ENCODE measurements around the gene CEP44. TPM values are rescaled to one million over a fixed set of nuclear protein-coding genes. Genes with fewer than 3 reads are reported as not detected.

CEP44 gene
- total RNA-seq (2012; rRNA removed) (9.5 and 15.8 TPM in 2 replicates), polyA plus RNA-seq (2012; rRNA removed) (1.9 and 3.5 TPM in 2 replicates), Bru-seq, nascent RNA (percentile 53 among the genes with signal in this experiment), BruChase-seq, experiment 1, labeled RNA remaining after a 6-hour chase (percentile 60 among the genes with signal in this experiment), BruChase-seq, experiment 2, labeled RNA remaining after a 2-hour chase (percentile 75 among the genes with signal in this experiment)
- polyA plus RNA-seq (2012; cell fraction: cytosol; rRNA removed), result 0.41 and 1.2 TPM in 2 replicates
- 0.94 and 6.8 TPM in 2 replicates for polyA plus RNA-seq (2012; cell fraction: nucleus; rRNA removed; ENCODE audit: low replicate concordance)
- long read RNA-seq, full-length matches to known transcripts, result 1 of 14 reads
- long read RNA-seq, partial matches to known transcripts, result 4 of 14 reads
- long read RNA-seq, other reads (novel, unspliced or antisense), result 9 of 14 reads

GRCh38 chr4:174283507-174284471, at the start of gene CEP44, which contains the start of gene FBXO8:
TSS of gene CEP44 (plus strand) at chr4:174283911. CDS start at chr4:174299122, 15,211 bp downstream.
TSS of gene FBXO8 (minus strand) at chr4:174283667. CDS start at chr4:174263092, 20,575 bp downstream.
- H3K14ac ChIP-seq (replicated peaks; ENCODE audit: low read depth, low read length), result peak within 1 kb of the TSS; percentile 100
- BruUV-seq (replicated peaks), result no TSS peak

More at GRCh38 chr4:174283507-174284471, at the start of gene CEP44, which contains the start of gene FBXO8:
- Histone ChIP-seq H3K27me3 (ENCODE audit: control insufficient read depth, insufficient read depth, low read length) (no peaks in the 10 kb centered on the region), H4K8ac (ENCODE audit: low read depth in 2 of 2, low read length in 2 of 2) (peak within 1 kb of the TSS; percentile 64 to 99), H4K20me1 (ENCODE audit: insufficient read depth, low read length) (no peaks in the 10 kb centered on the region), H4K5ac (ENCODE audit: low read depth, low read length) (peak within 1 kb of the TSS; percentile 96), H2AK9ac (replicated peaks; ENCODE audit: low read depth, low read length, poor library complexity) (peak within 1 kb of the TSS; percentile 91), H3K23ac (ENCODE audit: low read depth, low read length) (peak within 1 kb of the TSS; percentile 99), H2BK120ac (ENCODE audit: low read depth, low read length) (peak within 1 kb of the TSS; percentile 100), H3K4me1 (ENCODE audit: control insufficient read depth, insufficient read depth, low read length) (no peaks in the 10 kb centered on the region), H3K36me3 (ENCODE audit: control insufficient read depth, insufficient read depth, low read length) (no peaks in the 10 kb centered on the region), H3K9ac (ENCODE audit: low read depth, low read length) (peak within 1 kb of the TSS; percentile 98), H2AK5ac (ENCODE audit: low read depth, low read length) (0 out of 2 replicates have a peak within 1 kb of the TSS, but pooled peaks have one; percentile 5), H2BK5ac (ENCODE audit: low read depth, low read length, poor library complexity, severe bottlenecking) (peak within 1 kb of the TSS; percentile 98), H3K4me3 (ENCODE audit: insufficient read depth, low read depth, low read length) (peak within 1 kb of the TSS; percentile 60), H2AFZ (replicated peaks; ENCODE audit: low read length, poor library complexity) (peak within 1 kb of the TSS; percentile 99), H2BK15ac (ENCODE audit: low read depth, low read length) (peak within 1 kb of the TSS; percentile 99), H3K4ac (ENCODE audit: low read depth, low read length) (peak within 1 kb of the TSS; percentile 99), H3K18ac (ENCODE audit: low read depth, low read length) (peak within 1 kb of the TSS; percentile 97), H3K79me1 (ENCODE audit: low read depth in 1 of 2, low read length in 2 of 2) (peaks cover 6 to 34% of the 10 kb centered on the region in 2 experiments; a peak in 3 of 4 replicates), H3K27ac (ENCODE audit: insufficient read depth, low read length) (peak within 1 kb of the TSS; percentile 96), H4K91ac (ENCODE audit: insufficient read depth, low read depth, low read length) (peak within 1 kb of the TSS; percentile 100), H3K9me1 (ENCODE audit: insufficient read depth, low read length) (no peaks in the 10 kb centered on the region), H3K56ac (ENCODE audit: extremely low read depth, insufficient read depth, low read length) (peak within 1 kb of the TSS; percentile 100), H3K4me2 (ENCODE audit: low read depth, low read length) (peak within 1 kb of the TSS; percentile 98), H3K9me3 (ENCODE audit: control insufficient read depth, insufficient read depth, low read length) (no peaks in the 10 kb centered on the region), H2BK20ac (ENCODE audit: low read depth, low read length) (peak within 1 kb of the TSS; percentile 99)
- intact Hi-C loops (cut with micrococcal nuclease) (loop anchor here (2.0 to 5.0 kb wide), 2 partner anchors 61 to 911 kb away; partner anchors contain the start of gene SAP30), dilution Hi-C loops (cut with HindIII; ENCODE audit: low sequenced_read_pairs, unreplicated experiment) (no loop called here), in situ Hi-C loops (cut with MboI; ENCODE audit: low sequenced_read_pairs) (no loop called here)
- ChIA-PET CTCF (interaction anchor here (1.0 kb wide), 1 partner anchor 62 kb away, joined by 3 read pairs; no protein-coding TSS in a partner anchor), POLR2A (ENCODE audit: unreplicated experiment) (no interaction called here)
- WGBS, 2 experiments (ENCODE audit: extremely low coverage in 2 of 2, insufficient read length in 1 of 2), result 3% methylated on average over 6 of the region's 52 CpGs; no CpG with 5 or more reads in 1 of the 2 experiments
- no peak for TF ChIP-seq RCOR1 (IDR thresholded peaks at IDR 0.05; ENCODE audit: insufficient replicate concordance, low read length)
- peak; percentile 29; the same call in 1 of the 2 replicates for TF ChIP-seq MAFK (IDR thresholded peaks at IDR 0.05; ENCODE audit: low read depth, low read length)
- no peak for TF ChIP-seq SMC3 (IDR thresholded peaks at IDR 0.05; ENCODE audit: low read depth, low read length)
- TF ChIP-seq NFE2L2 (IDR thresholded peaks at IDR 0.05; ENCODE audit: low read depth, low read length), result no peak
- TF ChIP-seq RAD21 (IDR thresholded peaks at IDR 0.05; ENCODE audit: low read length), result no peak
- TF ChIP-seq USF2 (IDR thresholded peaks at IDR 0.05; ENCODE audit: low read depth, low read length), result no peak
- peak; percentile 22; the same call in 1 of the 2 replicates for TF ChIP-seq POLR2A (IDR thresholded peaks at IDR 0.05; ENCODE audit: low read depth, low read length)
- no peak for TF ChIP-seq RFX5 (IDR thresholded peaks at IDR 0.05; ENCODE audit: low read depth, low read length)
- no peak for TF ChIP-seq BHLHE40 (IDR thresholded peaks at IDR 0.05; ENCODE audit: low read depth, low read length)
- TF ChIP-seq CTCF (conservative IDR thresholded peaks at IDR 0.05; ENCODE audit: low read depth, low read length), result no peak
- ATAC-seq (ENCODE audit: low read depth) (peak; percentile 79), DNase-seq (peak; percentile 78)
